ENCODE results near the gene PUDP. TPM values are rescaled to one million over a fixed set of nuclear protein-coding genes. Genes with fewer than 3 reads are reported as not detected.
A peak's percentile ranks its signal among the peaks of the same experiment; 100 is the strongest.

PUDP gene
- total RNA-seq, 4 donors from 2014 or later, result 10.4 to 16.6 (median 11.5) TPM

DNA sequence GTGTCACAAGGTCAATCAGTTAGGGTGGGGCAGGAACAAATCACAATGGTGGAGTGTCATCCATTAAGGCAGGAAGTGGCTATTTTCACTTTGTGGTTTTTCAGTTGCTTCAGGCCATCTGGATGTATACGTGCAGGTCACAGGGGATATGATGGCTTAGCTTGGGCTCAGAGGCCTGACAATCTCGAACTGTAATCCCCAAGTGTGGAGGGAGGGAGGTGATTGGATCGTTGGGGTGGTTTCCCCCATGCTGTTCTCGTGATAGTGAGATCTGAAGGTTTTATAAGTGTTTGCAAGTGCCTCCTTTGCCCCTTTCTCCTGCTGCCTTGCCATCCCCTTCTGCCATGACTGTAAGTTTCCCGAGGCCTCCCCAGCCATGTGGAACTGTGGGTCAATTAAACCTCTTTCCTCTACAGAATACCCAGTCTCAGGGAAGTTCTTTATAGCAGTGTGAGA is 37.1 kb downstream of the PUDP start:
- H3K4me3 ChIP-seq, result no peak overlapping the region
- H3K27me3 ChIP-seq, result no peaks in the 10 kb centered on the region
- peaks cover 6 to 28% (median 8%) of the 10 kb centered on the region in 3 donors for H3K4me1 ChIP-seq
- H3K9me3 ChIP-seq, result no peaks in the 10 kb centered on the region
- 70% methylated on average over 4 of the region's 5 CpGs; no CpG with 5 or more reads in 1 of the 2 donors for WGBS, 2 donors
- no peak for DNase-seq
- H3K36me3 ChIP-seq, result no peaks in the 10 kb centered on the region
- TF ChIP-seq, protein P1, sequence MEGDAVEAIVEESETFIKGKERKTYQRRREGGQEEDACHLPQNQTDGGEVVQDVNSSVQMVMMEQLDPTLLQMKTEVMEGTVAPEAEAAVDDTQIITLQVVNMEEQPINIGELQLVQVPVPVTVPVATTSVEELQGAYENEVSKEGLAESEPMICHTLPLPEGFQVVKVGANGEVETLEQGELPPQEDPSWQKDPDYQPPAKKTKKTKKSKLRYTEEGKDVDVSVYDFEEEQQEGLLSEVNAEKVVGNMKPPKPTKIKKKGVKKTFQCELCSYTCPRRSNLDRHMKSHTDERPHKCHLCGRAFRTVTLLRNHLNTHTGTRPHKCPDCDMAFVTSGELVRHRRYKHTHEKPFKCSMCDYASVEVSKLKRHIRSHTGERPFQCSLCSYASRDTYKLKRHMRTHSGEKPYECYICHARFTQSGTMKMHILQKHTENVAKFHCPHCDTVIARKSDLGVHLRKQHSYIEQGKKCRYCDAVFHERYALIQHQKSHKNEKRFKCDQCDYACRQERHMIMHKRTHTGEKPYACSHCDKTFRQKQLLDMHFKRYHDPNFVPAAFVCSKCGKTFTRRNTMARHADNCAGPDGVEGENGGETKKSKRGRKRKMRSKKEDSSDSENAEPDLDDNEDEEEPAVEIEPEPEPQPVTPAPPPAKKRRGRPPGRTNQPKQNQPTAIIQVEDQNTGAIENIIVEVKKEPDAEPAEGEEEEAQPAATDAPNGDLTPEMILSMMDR (IDR thresholded peaks at IDR 0.05), result no peak
- no peak for TF ChIP-seq POLR2A (IDR thresholded peaks at IDR 0.05)
- intact Hi-C loops (cut with DNase I), result no loop called here
- H3K27ac ChIP-seq, result no peak overlapping the region

DNA sequence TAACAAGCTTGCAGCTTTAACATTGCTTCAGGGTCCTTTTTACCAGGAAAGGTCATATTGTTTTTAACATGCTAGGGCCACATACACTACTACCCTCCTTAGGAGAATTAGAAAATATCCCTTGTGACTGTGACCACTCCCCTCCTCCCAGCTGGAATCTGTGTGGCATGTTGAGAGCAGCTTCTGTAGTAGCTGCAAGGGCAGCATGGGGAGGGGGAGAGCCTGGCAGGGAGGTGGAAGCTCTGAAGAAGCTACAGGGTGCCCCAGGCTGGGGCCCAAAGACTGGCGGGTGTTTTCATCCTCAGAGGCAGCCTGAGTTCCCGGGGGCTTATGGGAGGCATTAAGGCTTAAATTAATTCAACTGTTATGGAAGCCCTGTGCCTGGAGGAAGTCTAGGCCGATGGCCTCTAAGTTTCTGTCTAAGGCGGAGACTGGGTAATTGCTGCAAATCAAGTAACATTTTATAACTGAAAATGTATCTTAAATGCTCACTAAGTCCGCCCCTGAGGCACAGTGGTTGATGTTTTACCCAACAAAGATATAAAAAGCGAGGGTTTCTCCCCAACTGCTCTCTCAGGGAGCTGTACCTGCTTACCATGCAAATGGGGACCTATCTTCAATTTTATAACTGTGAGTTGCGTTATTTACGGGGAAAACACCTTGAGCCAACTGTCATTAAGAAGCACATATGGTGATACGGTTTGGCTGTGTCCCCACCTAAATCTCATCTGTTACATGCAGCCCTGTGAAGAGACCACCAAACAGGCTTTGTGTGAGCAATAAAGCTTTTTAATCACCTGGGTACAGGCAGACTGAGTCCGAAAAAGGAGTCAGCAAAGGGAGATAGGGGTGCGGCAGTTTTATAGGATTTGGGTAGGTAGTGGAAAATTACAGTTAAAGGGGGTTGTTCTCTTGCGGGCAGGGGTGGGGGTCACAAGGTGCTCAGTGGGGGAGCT is 37.8 kb downstream of the PUDP start:
- Histone ChIP-seq H3K4me3 (no peak overlapping the region), H3K4me1 (peaks cover 4 to 22% (median 6%) of the 10 kb centered on the region in 3 donors), H3K27me3 (no peaks in the 10 kb centered on the region), H3K9me3 (no peaks in the 10 kb centered on the region), H3K36me3 (peaks cover 0 to 4% (median 0%) of the 10 kb centered on the region in 3 donors), H3K27ac (peak overlapping the region in 2 of 4 donors; percentile 20 to 50)
- 76 to 80% methylated on average over 11 of the region's 12 CpGs for WGBS, 2 donors
- DNase-seq, result no peak
- intact Hi-C loops (cut with DNase I), result no loop called here
- TF ChIP-seq POLR2A (IDR thresholded peaks at IDR 0.05), result no peak
- TF ChIP-seq, protein P1 (IDR thresholded peaks at IDR 0.05), result no peak

DNA sequence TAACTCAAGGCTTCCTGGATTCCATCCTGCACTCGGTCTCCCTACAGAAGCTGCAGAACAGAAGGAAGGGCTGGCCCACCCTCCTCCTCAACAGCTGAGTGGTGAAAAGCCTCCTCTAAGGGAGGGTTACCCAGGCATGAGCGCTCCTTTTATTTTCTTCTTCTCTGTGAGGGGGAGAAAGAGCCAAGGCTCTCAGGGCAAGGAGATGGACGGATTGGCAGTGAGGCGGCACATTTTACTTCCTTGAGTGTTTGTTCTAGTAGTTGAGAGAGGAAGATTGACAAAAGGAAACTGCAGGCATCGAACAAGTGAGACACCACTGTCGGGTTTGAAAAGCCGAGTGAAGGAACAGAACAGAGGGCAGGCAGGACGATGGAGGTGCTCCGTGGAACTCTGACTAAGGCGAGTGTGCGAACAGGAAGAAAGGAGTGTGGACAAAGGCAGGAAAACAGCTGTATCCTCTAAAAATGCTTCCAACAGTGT is 38.9 kb downstream of the PUDP start:
- intact Hi-C loops (cut with DNase I), result no loop called here
- WGBS, 2 donors, result 19 to 32% methylated on average over 5 to 10 of the region's 11 CpGs
- no peaks in the 10 kb centered on the region for H3K27me3 ChIP-seq
- H3K36me3 ChIP-seq, result peaks cover 0 to 14% (median 0%) of the 10 kb centered on the region in 3 donors
- DNase-seq, result no peak
- H3K4me3 ChIP-seq, result peak overlapping the region in 2 of 4 donors; percentile 2 to 8
- TF ChIP-seq, protein P1 (IDR thresholded peaks at IDR 0.05), result no peak
- no peak for TF ChIP-seq POLR2A (IDR thresholded peaks at IDR 0.05)
- H3K9me3 ChIP-seq, result no peaks in the 10 kb centered on the region
- H3K27ac ChIP-seq, result peak overlapping the region in 3 of 4 donors; percentile 5 to 50 (median 20)
- H3K4me1 ChIP-seq, result peaks cover 4 to 22% (median 6%) of the 10 kb centered on the region in 3 donors

DNA sequence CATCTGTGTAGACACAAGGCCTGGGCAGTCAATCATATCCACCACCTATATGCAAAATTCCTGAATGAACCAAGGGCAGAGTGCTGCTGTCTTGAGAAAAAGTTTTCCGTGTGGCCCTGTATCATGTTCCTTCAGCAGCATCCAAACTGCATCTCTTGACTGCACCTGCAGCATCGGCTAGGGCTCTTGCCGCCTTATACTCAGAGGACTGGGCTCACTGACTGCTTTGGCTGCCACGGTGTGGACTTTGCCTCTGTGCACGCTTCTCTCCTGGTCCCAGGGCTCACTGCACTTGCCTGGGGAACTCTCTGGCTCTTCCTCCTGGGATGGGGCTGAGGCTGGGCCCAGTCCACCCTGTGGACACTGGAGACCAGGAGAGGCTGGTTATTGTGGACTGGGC is 39.9 kb downstream of the PUDP start:
- Histone ChIP-seq H3K27ac (no peak overlapping the region), H3K9me3 (no peaks in the 10 kb centered on the region), H3K36me3 (peaks cover 0 to 19% (median 0%) of the 10 kb centered on the region in 3 donors), H3K4me3 (no peak overlapping the region), H3K4me1 (peaks cover 4 to 22% (median 6%) of the 10 kb centered on the region in 3 donors), H3K27me3 (no peaks in the 10 kb centered on the region)
- intact Hi-C loops (cut with DNase I), result no loop called here
- WGBS, 2 donors, result 94% methylated on average over 3 of the region's 5 CpGs; no CpG with 5 or more reads in 1 of the 2 donors
- DNase-seq, result no peak
- no peak for TF ChIP-seq POLR2A (IDR thresholded peaks at IDR 0.05)
- TF ChIP-seq, protein P1 (IDR thresholded peaks at IDR 0.05), result no peak

DNA sequence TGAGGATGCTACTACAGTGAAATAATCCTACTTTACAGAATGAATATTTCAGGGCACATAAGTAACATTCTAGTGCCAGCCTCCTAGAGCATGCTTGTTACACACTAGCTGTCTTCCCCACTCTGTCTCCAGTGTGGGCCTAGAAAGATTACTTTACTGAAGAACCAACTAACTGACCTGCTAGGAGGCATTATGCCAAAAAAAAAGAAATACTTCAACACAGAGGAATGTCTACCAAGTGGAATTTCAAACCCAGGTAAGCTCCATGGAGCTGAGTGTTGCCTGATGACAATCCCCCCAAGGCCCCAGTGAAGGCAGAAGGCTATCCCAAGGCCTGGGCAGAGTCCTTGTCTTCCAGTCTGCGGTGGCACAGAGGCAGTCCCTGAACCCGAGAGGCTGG is 41.3 kb downstream of the PUDP start:
- Histone ChIP-seq H3K36me3 (peaks cover 0 to 19% (median 0%) of the 10 kb centered on the region in 3 donors), H3K9me3 (no peaks in the 10 kb centered on the region), H3K4me1 (peaks cover 4 to 22% (median 6%) of the 10 kb centered on the region in 3 donors), H3K4me3 (no peak overlapping the region), H3K27me3 (no peaks in the 10 kb centered on the region), H3K27ac (no peak overlapping the region)
- WGBS, 2 donors, result 84% methylated on average over 2 of the region's 2 CpGs; no CpG with 5 or more reads in 1 of the 2 donors
- intact Hi-C loops (cut with DNase I), result no loop called here
- TF ChIP-seq POLR2A (IDR thresholded peaks at IDR 0.05), result no peak
- TF ChIP-seq, protein P1 (IDR thresholded peaks at IDR 0.05), result no peak
- DNase-seq, result no peak
